K562 (cell line): ENCODE measurements around the gene TANC1. TPM values are rescaled to one million over a fixed set of nuclear protein-coding genes. Genes with fewer than 3 reads are reported as not detected.

Source experiments
- ATAC-seq: fragments of 200-7000 bp; cut with Tn5 transposase; 3 replicates; pipeline ENCODE4 v1.9.1; 2020; ENCODE audit warnings: moderate library complexity
- BruUV-seq: library from RNA; stranded (reverse); fragments of 400-500 nt; replicated peaks from 2 replicates; lab custom pipeline; 2021; lab: Mats Ljungman, UMichigan
- CTCF ChIA-PET: fragments of 300-600 bp; formaldehyde crosslinking; extraction: SDS; loops from one replicate; lab custom pipeline; 2021; ENCODE audit warnings: low intra/inter-chr PET ratio; lab: Yijun Ruan, JAX
- POLR2A ChIA-PET: fragments of 300-600, 350-650 bp; sonication (Branson Sonifier 250); formaldehyde crosslinking; extraction: SDS; loops from one replicate; lab custom pipeline; 2021; ENCODE audit warnings: antibody characterized with exemption, inconsistent platforms; lab: Yijun Ruan, JAX
- DNase-seq, 4 experiments: peaks; one replicate each; pipeline versions ENCODE4 v3.0.0 to v3.0.0-alpha.2; 2011 to 2018; ENCODE audit warnings: low spot score in 3 of 4, mixed read lengths in 3 of 4; ENCODE audit errors: extremely low read depth in 1 of 4
- FAIRE-seq: peaks from 2 replicates; lab custom pipeline; 2011; peaks lifted over from hg19 to GRCh38; lab: Jason Lieb, UNC
- H2AFZ ChIP-seq: 2 replicates; pipeline ENCODE4 v1.6.0; 2011; ENCODE audit warnings: low read depth, low read length, control low read depth, inconsistent platforms
- H3K27ac ChIP-seq: fragments of 200-600 bp; 3 replicates; pipeline ENCODE4 v1.8.0; 2011; ENCODE audit warnings: low read depth, mild to moderate bottlenecking, control low read depth, inconsistent platforms, low read length, moderate library complexity, mixed read lengths; ENCODE audit errors: extremely low read depth
- H3K27me3 ChIP-seq, 2 experiments: fragments of 300-600 bp in 1 of 2; 2 replicates in 1 of 2; 3 replicates in 1 of 2; pipeline versions ENCODE4 v1.6.0 to v1.8.0; 2011; ENCODE audit warnings: inconsistent platforms in 2 of 2, low read length in 2 of 2, mild to moderate bottlenecking in 1 of 2, mixed read lengths in 1 of 2, moderate library complexity in 1 of 2; ENCODE audit not compliant: control insufficient read depth in 2 of 2, insufficient read depth in 2 of 2
- H3K36me3 ChIP-seq: fragments of 300-600 bp; 3 replicates; pipeline ENCODE4 v1.8.0; 2011; ENCODE audit warnings: mild to moderate bottlenecking, low read length, inconsistent platforms; ENCODE audit not compliant: control insufficient read depth, insufficient read depth
- H3K4me1 ChIP-seq, 2 experiments: fragments of 200-600 bp in 1 of 2; replicated peaks in 1 of 2; 2 replicates in 1 of 2; 3 replicates in 1 of 2; pipeline versions ENCODE4 v1.5.1 to v1.8.0; 2011; ENCODE audit warnings: inconsistent platforms in 2 of 2, low read length in 2 of 2, mild to moderate bottlenecking in 1 of 2, mixed read lengths in 1 of 2, moderate library complexity in 1 of 2; ENCODE audit not compliant: control insufficient read depth in 2 of 2, insufficient read depth in 2 of 2
- H3K4me2 ChIP-seq: 2 replicates; pipeline ENCODE4 v1.6.1; 2011; ENCODE audit warnings: low read length, control low read depth, inconsistent platforms, mixed read lengths; ENCODE audit not compliant: insufficient read depth
- H3K4me3 ChIP-seq: fragments of 200-600 bp; sonication (generic), shearing (Covaris generic); 2 replicates; pipeline ENCODE4 v1.5.1; 2016; ENCODE audit warnings: control low read depth, inconsistent platforms
- H3K79me2 ChIP-seq: fragments of 200-600 bp; 3 replicates; pipeline ENCODE4 v1.8.0; 2011; ENCODE audit warnings: low read length, inconsistent platforms; ENCODE audit not compliant: control insufficient read depth, insufficient read depth
- H3K9ac ChIP-seq, 2 experiments: 2 replicates each; pipeline versions ENCODE4 v1.6.0 to v1.6.1; 2011; ENCODE audit warnings: low read depth in 2 of 2, low read length in 2 of 2, control low read depth in 1 of 2, inconsistent platforms in 1 of 2, mild to moderate bottlenecking in 1 of 2, mixed read lengths in 1 of 2; ENCODE audit not compliant: insufficient read depth in 1 of 2
- H3K9me1 ChIP-seq: one replicate; pipeline ENCODE4 v1.6.0; 2011; ENCODE audit warnings: inconsistent platforms, mild to moderate bottlenecking, low read length, moderate library complexity; ENCODE audit not compliant: control insufficient read depth, insufficient read depth
- H3K9me3 ChIP-seq: replicated peaks from 2 replicates; pipeline ENCODE4 v1.5.1; 2011; ENCODE audit warnings: low read depth, low read length, inconsistent platforms; ENCODE audit not compliant: control insufficient read depth, insufficient read depth
- H4K20me1 ChIP-seq: replicated peaks from 2 replicates; pipeline ENCODE4 v1.6.1; 2011; ENCODE audit warnings: low read length, inconsistent platforms, mixed read lengths; ENCODE audit not compliant: control insufficient read depth, insufficient read depth
- HDAC3 ChIP-seq: fragments of 450-650 bp; IDR thresholded peaks from 2 replicates; pipeline ENCODE4 v1.6.1; 2018; ENCODE audit warnings: borderline replicate concordance, mild to moderate bottlenecking, moderate library complexity; ENCODE audit not compliant: partially characterized antibody
- NFYB ChIP-seq: IDR thresholded peaks from 2 replicates; pipeline ENCODE4 v1.6.1; 2011; ENCODE audit warnings: mild to moderate bottlenecking, moderate library complexity; ENCODE audit not compliant: insufficient read length; ENCODE audit errors: extremely low read depth
- PPARD ChIP-seq: fragments of 250-450 bp; sonication (Bioruptor Pico); IDR thresholded peaks from 2 replicates; pipeline ENCODE4 v1.8.0; 2022; ENCODE audit warnings: inconsistent platforms, mild to moderate bottlenecking, moderate library complexity
- RBM22 ChIP-seq: fragments of 200-400 bp; formaldehyde crosslinking; IDR thresholded peaks from 2 replicates; pipeline ENCODE4 v1.6.1; 2018; ENCODE audit warnings: low read length, low read depth; ENCODE audit not compliant: poor library complexity, severe bottlenecking
- SAFB2 ChIP-seq: fragments of 200-400 bp; formaldehyde crosslinking; IDR thresholded peaks from 2 replicates; pipeline ENCODE4 v1.6.1; 2018; ENCODE audit warnings: borderline replicate concordance, low read length, low read depth, moderate library complexity; ENCODE audit not compliant: severe bottlenecking
- SMARCA5 ChIP-seq: fragments of 450-650 bp; IDR thresholded peaks from 2 replicates; pipeline ENCODE4 v1.6.1; 2016
- ZKSCAN3 ChIP-seq: fragments of 250-450 bp; sonication (Bioruptor Pico); IDR thresholded peaks from 2 replicates; pipeline ENCODE4 v1.4.0; 2020
- ZNF174 ChIP-seq: fragments of 250-450 bp; sonication (Bioruptor Pico); IDR thresholded peaks from 2 replicates; pipeline ENCODE4 v1.4.0; 2020; ENCODE audit warnings: mild to moderate bottlenecking
- ZNF3 ChIP-seq: fragments of 250-450 bp; sonication (Bioruptor Pico); IDR thresholded peaks from 2 replicates; pipeline ENCODE4 v1.5.0; 2021; ENCODE audit warnings: mild to moderate bottlenecking, moderate library complexity
- ZNF696 ChIP-seq: fragments of 250-450 bp; sonication (Bioruptor Pico); conservative IDR thresholded peaks from 2 replicates; pipeline ENCODE4 v1.4.0; 2020; ENCODE audit warnings: mild to moderate bottlenecking, moderate library complexity
- ZNF785 ChIP-seq: fragments of 250-450 bp; sonication (Bioruptor Pico); IDR thresholded peaks from 2 replicates; pipeline ENCODE4 v1.4.0; 2020; ENCODE audit warnings: mild to moderate bottlenecking
- WGBS: fragments of 100-300 bp; shearing (Covaris generic); methylation state at CpG from one replicate; pipeline ENCODE4 v1.1.6; 2016; ENCODE audit warnings: low coverage, mixed read lengths; ENCODE audit not compliant: insufficient coverage; ENCODE audit errors: missing lambda C conversion rate; 5-methylcytosine and 5-hydroxymethylcytosine counted together
- in situ Hi-C: fragments of 300-500 bp; cut with MboI; formaldehyde crosslinking; loops from 4 replicates; pipeline ENCODE4 v1.15.0; 2018; ENCODE audit warnings: inconsistent platforms, mixed read lengths
- intact Hi-C: fragments of 100-400 bp; cut with micrococcal nuclease; formaldehyde crosslinking; loops from 2 replicates; pipeline ENCODE4 v1.14.2; 2022
- polyA plus RNA-seq, 8 experiments: library from polyadenylated mRNA; depleted of rRNA in 4 of 8; stranded (reverse) in 5 of 8; unstranded in 3 of 8; fragments of >200 nt; fragmentation: Nextera tagmentation in 2 of 8; fragmentation: Illumina TruSeq in 1 of 8; extraction: Ambion mirVana in 2 of 8; extraction: Trizol in 1 of 8; gene quantifications; 2 replicates each; pipeline versions ENCODE4 v1.2.1 to v1.2.3, GENCODE V29; 2011 to 2014; ENCODE audit warnings: inconsistent platforms in 1 of 8, missing spikeins in 1 of 8
- total RNA-seq, 7 experiments: library from RNA; depleted of rRNA in 6 of 7; stranded (reverse); fragments of >200 nt in 6 of 7; fragmentation: Illumina TruSeq in 2 of 7; extraction: Trizol in 2 of 7; gene quantifications; 2 replicates each; pipeline versions ENCODE4 v1.2.1 to v1.2.3, GENCODE V29; 2011 to 2021; ENCODE audit warnings: low replicate concordance in 1 of 7
- TF ChIP-seq, protein P1 (sequence below): sonication (generic); IDR thresholded peaks from 2 replicates; pipeline ENCODE4 v1.6.1; 2016
- TF ChIP-seq, protein P2 (sequence below): fragments of 250-450 bp; sonication (Bioruptor Pico); IDR thresholded peaks from 2 replicates; pipeline ENCODE4 v1.8.0; 2021; ENCODE audit warnings: moderate library complexity, mild to moderate bottlenecking, inconsistent platforms
- TF ChIP-seq, protein P3 (sequence below): conservative IDR thresholded peaks from 2 replicates; pipeline ENCODE4 v1.6.1; 2011; ENCODE audit warnings: low read depth, mild to moderate bottlenecking, low read length; ENCODE audit not compliant: control insufficient read depth

TANC1 gene
- total and polyA plus RNA-seq, 9 of the 15 experiments (the other 6 are each of a cell fraction or from before 2014, with no cell fraction given): under 0.01 to 0.20 (median 0.07) TPM; not detected in 1

DNA sequence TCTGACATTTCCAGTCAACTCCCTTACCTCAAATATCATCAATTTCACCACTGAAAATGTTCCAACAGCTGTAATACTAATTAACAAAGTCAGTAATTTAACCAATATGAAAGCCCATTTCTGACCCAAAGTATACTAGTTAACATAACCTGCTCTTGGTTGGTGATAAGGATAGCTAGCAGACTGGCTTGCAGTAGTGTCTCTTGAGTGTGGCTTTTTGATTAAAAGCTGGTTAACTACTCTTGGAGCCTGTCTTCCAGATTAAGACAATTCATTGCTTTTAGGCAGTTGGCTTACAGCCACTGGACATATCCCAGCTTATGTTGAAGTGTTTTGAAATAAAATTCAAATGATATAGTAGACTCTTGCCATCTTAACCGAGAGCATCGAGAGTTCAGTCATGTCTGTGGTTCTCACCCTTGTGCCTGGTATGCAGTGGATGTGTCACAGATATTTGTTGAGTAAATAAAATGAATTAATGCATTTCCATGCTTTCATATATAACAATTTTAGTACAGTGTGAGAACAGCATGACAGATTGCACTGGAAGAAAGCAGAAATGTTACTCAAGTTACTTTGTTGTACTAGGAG lies 158.1 kb downstream of the TANC1 start:
- no peak overlapping the region for H3K27ac ChIP-seq
- H4K20me1 ChIP-seq: no peaks in the 10 kb centered on the region
- no peak for DNase-seq
- intact Hi-C loops: no loop called here
- TF ChIP-seq ZKSCAN3 (CRISPR knock-in tag): no peak
- TF ChIP-seq, protein P1, sequence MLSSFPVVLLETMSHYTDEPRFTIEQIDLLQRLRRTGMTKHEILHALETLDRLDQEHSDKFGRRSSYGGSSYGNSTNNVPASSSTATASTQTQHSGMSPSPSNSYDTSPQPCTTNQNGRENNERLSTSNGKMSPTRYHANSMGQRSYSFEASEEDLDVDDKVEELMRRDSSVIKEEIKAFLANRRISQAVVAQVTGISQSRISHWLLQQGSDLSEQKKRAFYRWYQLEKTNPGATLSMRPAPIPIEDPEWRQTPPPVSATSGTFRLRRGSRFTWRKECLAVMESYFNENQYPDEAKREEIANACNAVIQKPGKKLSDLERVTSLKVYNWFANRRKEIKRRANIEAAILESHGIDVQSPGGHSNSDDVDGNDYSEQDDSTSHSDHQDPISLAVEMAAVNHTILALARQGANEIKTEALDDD: peak; percentile 83
- TF ChIP-seq HDAC3: no peak
- TF ChIP-seq, all 486 proteins: peak for 1
- 30% methylated on average over 2 of the region's 2 CpGs for WGBS
- Histone ChIP-seq H3K9me3 (no peaks in the 10 kb centered on the region), H3K4me1 (peaks cover 17 to 25% of the 10 kb centered on the region in 2 experiments), H3K4me3 (no peak overlapping the region), H3K4me2 (no peak overlapping the region), H3K36me3 (no peaks in the 10 kb centered on the region), H3K27me3 (no peaks in the 10 kb centered on the region), H3K9ac (no peak overlapping the region), H3K79me2 (no peaks in the 10 kb centered on the region), H3K9me1 (no peaks in the 10 kb centered on the region), H2AFZ (no peak overlapping the region)
- no peak for ATAC-seq
- no peak for FAIRE-seq
- BruUV-seq: no TSS peak
- ChIA-PET CTCF (no interaction called here), POLR2A (interaction anchor here (0.9 to 1.0 kb wide), 2 partner anchors 75 to 586 kb away, joined by 3 to 4 read pairs; no protein-coding TSS in a partner anchor)
- in situ Hi-C loops: loop anchor here (10.0 kb wide), 1 partner anchor 222 kb away; no protein-coding TSS in a partner anchor

DNA sequence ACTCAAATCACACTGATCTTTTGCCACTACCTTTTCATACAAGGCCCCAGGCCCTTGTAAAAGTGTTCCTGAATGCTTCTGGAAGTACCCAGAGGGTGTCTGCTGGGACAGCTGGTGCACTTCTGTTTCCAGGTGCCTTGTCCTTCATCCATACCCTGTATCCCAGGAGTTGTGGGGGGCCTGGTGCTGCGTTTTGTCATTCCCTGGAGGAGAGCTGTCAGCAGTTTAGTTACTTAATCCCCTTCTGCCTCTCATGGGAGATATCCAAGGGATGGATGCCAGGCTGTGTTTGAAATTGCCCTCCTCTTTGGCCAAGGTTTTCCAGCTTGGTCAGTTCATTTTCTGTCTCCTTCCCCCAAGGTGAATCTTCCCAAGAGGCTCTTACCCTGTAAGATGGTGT lies 159.8 kb downstream of the TANC1 start:
- Histone ChIP-seq H4K20me1 (no peaks in the 10 kb centered on the region), H3K9me1 (no peaks in the 10 kb centered on the region), H3K9ac (no peak overlapping the region), H2AFZ (no peak overlapping the region), H3K4me2 (no peak overlapping the region), H3K79me2 (no peaks in the 10 kb centered on the region), H3K27ac (no peak overlapping the region), H3K9me3 (no peaks in the 10 kb centered on the region), H3K4me3 (no peak overlapping the region), H3K36me3 (no peaks in the 10 kb centered on the region), H3K4me1 (peaks cover 17 to 32% of the 10 kb centered on the region in 2 experiments), H3K27me3 (no peaks in the 10 kb centered on the region)
- CTCF ChIA-PET: no interaction called here
- WGBS: 6% methylated on average over 1 of the region's 1 CpG
- no TSS peak for BruUV-seq
- no peak for ATAC-seq
- POLR2A ChIA-PET: no interaction called here
- DNase-seq: no peak
- in situ Hi-C loops (loop anchor here (10.0 kb wide), 1 partner anchor 223 kb away; no protein-coding TSS in a partner anchor), intact Hi-C loops (no loop called here)
- no peak for FAIRE-seq
- TF ChIP-seq ZNF174 (CRISPR knock-in tag) (no peak), ZNF3 (CRISPR knock-in tag) (no peak), RBM22 (no peak), PPARD (CRISPR knock-in tag) (no peak), ZNF785 (CRISPR knock-in tag) (no peak), SMARCA5 (no peak), ZNF696 (no peak), NFYB (no peak), SAFB2 (no peak)
- TF ChIP-seq, protein P2, sequence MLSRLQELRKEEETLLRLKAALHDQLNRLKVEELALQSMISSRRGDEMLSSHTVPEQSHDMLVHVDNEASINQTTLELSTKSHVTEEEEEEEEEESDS (CRISPR knock-in tag): no peak
- TF ChIP-seq, protein P3, sequence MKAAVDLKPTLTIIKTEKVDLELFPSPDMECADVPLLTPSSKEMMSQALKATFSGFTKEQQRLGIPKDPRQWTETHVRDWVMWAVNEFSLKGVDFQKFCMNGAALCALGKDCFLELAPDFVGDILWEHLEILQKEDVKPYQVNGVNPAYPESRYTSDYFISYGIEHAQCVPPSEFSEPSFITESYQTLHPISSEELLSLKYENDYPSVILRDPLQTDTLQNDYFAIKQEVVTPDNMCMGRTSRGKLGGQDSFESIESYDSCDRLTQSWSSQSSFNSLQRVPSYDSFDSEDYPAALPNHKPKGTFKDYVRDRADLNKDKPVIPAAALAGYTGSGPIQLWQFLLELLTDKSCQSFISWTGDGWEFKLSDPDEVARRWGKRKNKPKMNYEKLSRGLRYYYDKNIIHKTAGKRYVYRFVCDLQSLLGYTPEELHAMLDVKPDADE: no peak
